GM21515 (cell line): ENCODE data around the gene GPC6.

Experiments
- ATAC-seq: cut with Tn5 transposase; IDR thresholded peaks from one replicate; pipeline ENCODE4 v1.9.1; 2021; ENCODE audit not compliant: unreplicated experiment

The GPC6 gene

GRCh38 chr13:93806861-93807260, 580.3 kb downstream of the GPC6 start:
- ATAC-seq: no peak

- no peak for ATAC-seq
Measured at GRCh38 chr13:93810264-93810663, 583.7 kb downstream of the GPC6 start.

- no peak for ATAC-seq
Measured at GRCh38 chr13:93811071-93811737, 584.6 kb downstream of the GPC6 start.

GRCh38 chr13:93811738-93812112, 585.1 kb downstream of the GPC6 start:
- ATAC-seq: no peak

GRCh38 chr13:93814658-93815057, 588.1 kb downstream of the GPC6 start:
- no peak for ATAC-seq

GRCh38 chr13:93818345-93818744, 591.7 kb downstream of the GPC6 start:
- ATAC-seq: no peak

- no peak for ATAC-seq
Measured at GRCh38 chr13:93819331-93819890, 592.8 kb downstream of the GPC6 start.

- ATAC-seq: no peak
Measured at GRCh38 chr13:93824286-93824685, 597.7 kb downstream of the GPC6 start.

GRCh38 chr13:93834051-93834450, 607.4 kb downstream of the GPC6 start:
- no peak for ATAC-seq

- ATAC-seq: no peak
Measured at GRCh38 chr13:93843082-93843481, 616.5 kb downstream of the GPC6 start.

- ATAC-seq: no peak
Measured at GRCh38 chr13:93847162-93847561, 620.6 kb downstream of the GPC6 start.

GRCh38 chr13:93848247-93848646, 621.6 kb downstream of the GPC6 start:
- ATAC-seq: no peak

GRCh38 chr13:93851236-93851635, 624.6 kb downstream of the GPC6 start:
- ATAC-seq: no peak

- no peak for ATAC-seq
Measured at GRCh38 chr13:93853912-93854311, 627.3 kb downstream of the GPC6 start.

GRCh38 chr13:93857126-93857525, 630.5 kb downstream of the GPC6 start:
- no peak for ATAC-seq

GRCh38 chr13:93859716-93860115, 633.1 kb downstream of the GPC6 start:
- no peak for ATAC-seq

GRCh38 chr13:93861818-93862217, 635.2 kb downstream of the GPC6 start:
- no peak for ATAC-seq

- no peak for ATAC-seq
Measured at GRCh38 chr13:93862259-93862658, 635.7 kb downstream of the GPC6 start.

GRCh38 chr13:93865235-93865634, 638.6 kb downstream of the GPC6 start:
- no peak for ATAC-seq

- ATAC-seq: no peak
Measured at GRCh38 chr13:93867481-93867880, 640.9 kb downstream of the GPC6 start.

GRCh38 chr13:93872376-93872775, 645.8 kb downstream of the GPC6 start:
- ATAC-seq: no peak

GRCh38 chr13:93872786-93873347, 646.3 kb downstream of the GPC6 start:
- ATAC-seq: no peak

- ATAC-seq: no peak
Measured at GRCh38 chr13:93875547-93875946, 648.9 kb downstream of the GPC6 start.
